Raji (cell line): ENCODE data around the gene SCAPER.

Experiments
- POLR2A ChIP-seq: IDR thresholded peaks from 2 replicates; pipeline ENCODE4 v1.6.1; 2011; ENCODE audit warnings: low read depth, low read length, control low read depth; ENCODE audit not compliant: insufficient read depth

Gene SCAPER

DNA sequence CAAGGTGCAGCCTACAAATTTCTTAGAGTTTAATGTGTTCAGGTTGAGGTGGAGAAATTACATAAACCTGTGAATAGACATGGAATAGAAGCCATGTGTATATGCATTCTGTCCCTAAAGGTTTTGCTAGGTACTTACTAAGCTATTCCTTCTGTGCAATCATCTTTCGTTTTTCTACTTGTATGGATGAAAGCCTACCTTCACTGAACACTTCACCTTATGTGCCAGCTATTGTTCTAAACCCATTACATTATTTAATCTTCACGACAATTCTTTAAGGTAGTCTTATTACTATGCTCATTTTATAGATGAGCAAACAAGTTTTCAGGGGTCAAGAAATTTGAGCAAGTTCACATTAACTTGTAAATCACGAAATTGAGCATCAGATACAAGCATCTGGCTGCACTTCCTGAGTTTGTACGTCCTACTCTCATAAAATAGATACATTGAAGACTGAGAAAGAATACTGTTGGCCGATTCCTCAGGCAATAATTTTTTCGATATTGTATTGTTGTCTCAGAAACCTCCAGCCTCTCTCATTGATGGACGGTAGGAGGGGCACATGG lies 25.8 kb upstream of the SCAPER start:
- TF ChIP-seq POLR2A = no peak

DNA sequence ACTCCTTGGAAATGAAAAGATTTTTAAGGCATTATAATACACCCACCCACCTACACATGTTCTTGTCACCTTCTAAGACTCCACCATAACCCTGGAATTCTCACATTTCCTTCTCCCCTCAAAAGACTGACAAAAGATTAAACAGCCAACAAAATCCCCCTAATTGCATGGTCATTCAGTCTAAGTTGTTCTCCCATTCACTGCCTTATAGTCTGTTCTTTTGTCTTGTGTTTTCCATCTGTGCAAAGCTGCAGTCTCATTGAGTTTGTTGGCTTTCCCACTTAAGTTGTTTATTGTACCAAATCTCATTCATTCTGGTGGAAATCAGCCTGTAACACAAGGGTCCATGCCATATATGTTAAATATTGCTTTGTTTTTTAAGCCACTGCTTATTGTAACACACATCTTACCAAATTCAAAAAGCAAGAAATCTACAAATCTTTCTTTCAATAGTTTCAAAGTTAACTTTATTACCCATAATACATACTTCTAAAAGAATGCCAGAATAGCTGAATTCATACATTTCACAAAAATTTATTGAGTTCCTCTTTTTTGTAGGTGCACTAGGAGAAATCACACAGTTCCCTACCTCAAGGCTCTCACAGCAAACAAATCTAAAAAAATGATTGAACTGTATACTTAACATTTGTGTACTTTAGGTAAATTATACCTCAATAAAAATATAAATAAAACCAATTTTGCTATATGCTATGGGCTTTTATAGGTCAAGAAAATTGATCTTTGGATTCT lies 24.0 kb upstream of the SCAPER start:
- no peak for TF ChIP-seq POLR2A

DNA sequence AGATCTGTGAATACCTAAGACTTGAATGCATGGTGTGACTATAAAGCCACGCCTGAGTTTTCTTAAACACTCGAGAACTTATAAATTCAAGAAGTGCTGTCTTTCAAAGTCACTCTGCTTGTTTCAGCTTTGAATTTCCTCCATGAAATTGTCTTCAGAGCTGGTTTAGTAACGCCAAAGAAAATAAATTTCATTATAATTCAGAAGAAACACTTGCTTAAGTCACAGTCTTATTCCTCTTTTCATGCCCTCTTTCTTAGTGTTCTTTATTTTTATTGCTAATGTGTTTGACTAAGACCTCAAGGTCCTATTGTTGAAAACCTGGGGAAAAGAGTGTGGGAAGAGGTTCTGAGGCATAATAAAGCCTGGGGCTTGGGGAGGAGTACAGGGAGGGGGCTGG lies 23.1 kb upstream of the SCAPER start:
- TF ChIP-seq POLR2A = no peak

DNA sequence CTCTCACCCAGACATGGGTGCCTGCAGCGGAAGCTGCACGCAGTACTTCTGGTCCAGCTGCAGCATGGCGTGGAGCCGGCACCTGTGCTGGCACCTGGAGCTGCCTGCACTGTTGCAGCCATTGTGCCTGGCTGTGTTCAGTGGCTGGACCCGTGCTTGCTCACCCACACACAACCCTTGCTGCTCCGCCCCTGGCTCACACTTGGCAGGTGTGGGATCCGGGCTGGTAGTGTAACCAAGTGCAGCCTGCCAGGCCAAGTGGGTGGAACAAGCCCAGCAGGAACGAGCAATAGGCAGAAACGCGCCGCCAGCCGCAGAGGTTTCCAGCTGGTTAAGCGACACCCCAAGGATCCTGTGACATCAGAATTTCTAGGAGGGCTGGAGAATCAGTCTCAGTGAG lies 11.2 kb upstream of the SCAPER start:
- no peak for TF ChIP-seq POLR2A

DNA sequence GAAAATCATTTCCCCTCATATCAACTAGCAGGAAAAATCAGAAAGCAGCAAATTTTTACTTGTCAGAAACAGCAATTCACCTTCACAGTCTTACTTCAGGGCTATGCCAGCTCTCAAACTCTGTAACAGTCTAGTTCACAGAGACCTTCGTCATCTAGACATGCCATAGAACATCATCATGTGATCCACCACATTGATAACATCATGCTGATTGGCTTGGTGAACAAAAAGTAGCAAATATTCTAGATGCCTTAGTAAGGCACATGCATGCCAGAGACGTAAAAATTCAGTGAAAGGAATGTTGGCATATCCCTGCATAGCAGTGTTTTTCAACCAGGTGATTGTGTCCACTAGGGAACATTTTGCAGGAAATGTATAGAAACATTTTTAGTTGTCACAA lies 8.6 kb upstream of the SCAPER start:
- no peak for TF ChIP-seq POLR2A

DNA sequence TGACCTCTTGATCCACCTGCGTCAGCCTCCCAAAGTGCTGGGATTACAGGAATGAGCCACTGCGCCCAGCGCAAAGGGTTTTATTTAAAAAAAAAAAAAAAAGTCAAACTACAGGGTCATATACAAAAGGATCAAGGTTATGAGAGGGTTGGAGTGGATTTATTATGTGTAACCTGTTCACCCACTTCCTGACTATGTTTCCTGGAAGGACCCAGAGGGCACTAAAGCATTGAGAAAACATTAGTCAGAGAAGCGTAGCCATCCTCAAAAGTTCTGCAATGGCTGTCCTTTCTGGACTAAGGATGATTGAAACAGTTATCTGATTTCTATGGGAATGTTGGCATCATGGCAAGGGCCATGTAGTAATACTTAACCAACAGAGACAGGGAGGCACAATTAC lies 7.3 kb upstream of the SCAPER start:
- TF ChIP-seq POLR2A = no peak

DNA sequence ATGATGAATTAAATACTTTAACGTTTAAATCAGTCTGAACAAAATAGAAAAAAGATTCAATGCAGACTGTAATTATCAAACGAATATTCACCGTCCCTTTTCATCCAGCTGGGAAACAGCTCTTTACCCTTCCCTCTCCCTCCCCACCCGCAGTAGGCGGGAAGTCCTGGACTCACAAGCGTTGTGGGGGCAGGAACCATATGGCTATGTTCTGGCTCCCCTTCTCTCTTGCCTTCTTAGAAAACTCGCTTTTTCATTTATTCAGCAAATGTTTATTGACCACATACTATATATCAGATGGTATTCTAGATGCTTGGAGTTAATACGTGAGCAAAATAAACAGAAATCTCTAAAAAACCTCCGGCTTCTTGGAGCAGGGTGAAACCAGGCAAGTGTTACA lies 715 bp upstream of the SCAPER start:
- TF ChIP-seq POLR2A = no peak

DNA sequence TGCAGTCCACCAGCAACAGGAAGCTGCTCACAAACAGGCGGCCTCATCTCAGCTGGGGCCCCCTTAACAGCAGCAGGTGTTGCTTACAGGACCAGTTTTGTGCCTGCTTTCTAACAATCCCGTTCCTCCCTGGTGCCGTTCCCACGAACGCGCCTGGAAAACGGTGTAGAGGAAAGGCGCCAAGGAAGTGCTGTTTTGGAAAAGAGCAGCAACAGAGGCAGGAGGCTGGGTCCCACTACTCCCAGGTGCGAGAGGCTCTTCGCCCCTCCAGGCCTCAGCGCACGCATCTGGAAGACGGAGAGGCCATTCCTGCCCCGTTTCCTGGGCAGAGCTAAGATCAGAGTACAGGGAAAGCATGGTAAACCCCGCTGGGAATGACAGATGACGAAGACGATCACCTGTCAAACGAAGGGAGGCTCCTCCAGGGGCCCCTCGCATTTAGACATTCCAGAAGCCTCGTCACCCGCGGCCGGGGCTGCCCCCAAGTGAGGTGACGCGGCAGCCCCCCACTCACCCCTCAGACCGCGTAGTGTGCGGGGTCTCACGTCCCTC lies 603 bp downstream of the SCAPER start:
- no peak for TF ChIP-seq POLR2A

DNA sequence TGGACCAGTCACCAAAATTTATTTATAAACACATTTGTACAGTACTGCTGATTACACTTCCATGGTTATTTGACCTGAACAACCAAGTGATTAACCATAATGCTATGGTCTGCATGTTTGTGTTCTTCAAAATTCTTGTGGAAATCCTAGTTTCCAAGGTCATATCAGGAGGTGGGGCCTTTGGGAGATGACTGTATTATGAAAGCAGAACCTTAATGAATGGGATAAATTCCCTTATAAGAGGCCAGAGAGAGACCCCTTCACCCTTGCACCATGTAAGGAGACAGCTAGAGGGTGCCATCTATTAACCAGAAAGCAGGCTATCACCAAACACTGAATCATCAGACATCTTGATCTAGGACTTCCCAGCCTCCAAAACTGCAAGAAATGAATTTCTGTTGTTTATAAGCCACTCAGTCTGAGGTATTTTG lies 1.9 kb downstream of the SCAPER start:
- no peak for TF ChIP-seq POLR2A

DNA sequence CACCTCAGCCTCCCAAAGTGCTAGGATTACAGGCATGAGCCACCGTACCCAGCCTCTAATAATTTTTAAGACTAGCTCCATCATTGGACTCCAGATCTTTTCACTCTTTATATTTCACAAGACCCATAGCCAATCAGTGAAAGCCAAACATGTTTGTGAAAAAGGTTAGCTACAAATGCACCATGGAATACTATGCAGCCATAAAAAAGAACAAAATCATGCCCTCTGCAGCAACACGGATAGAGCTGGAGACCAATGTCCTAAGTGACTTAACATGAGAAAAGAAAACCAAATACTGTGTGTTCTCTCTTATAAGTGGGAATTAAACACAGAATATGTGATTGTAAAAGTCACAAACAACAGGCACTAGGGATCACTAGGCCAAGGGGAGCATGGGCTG lies 3.2 kb downstream of the SCAPER start:
- no peak for TF ChIP-seq POLR2A

DNA sequence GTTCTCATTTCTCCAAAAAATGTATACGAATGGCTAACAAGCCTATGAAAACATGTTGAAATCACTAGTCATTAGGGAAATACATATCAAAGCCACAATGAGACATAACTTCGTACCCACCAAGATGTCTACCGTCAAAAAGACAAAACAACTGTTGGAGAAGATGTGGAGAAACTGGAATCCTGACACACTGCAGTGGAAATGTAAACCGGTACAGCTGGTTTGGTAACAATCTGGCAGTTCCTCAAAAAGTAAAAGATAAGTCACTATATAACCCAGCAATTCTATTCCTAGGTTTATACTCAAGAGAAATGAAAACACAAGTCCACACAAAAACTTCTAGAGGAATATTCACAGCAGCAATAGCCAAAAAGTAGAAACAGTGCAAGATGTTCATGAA lies 7.0 kb downstream of the SCAPER start:
- TF ChIP-seq POLR2A = no peak

DNA sequence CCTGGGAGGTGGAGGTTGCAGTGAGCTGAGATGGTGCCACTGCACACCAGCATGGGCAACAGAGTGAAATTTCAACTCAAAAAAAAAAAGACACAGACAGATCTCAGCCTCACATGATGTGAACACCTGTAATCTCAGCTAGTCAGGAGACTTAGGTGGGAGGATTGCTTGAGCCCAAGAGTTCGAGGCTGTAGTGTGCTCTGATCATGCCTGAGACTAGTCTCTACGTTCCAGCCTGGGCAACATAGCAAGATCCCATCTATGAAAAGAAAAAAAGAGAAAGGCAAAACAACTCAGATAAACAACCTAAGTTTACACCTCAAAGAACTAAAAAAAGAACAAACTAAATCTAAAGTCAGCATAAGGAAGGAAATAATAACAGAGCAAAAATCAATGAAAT lies 11.0 kb downstream of the SCAPER start:
- TF ChIP-seq POLR2A = no peak

DNA sequence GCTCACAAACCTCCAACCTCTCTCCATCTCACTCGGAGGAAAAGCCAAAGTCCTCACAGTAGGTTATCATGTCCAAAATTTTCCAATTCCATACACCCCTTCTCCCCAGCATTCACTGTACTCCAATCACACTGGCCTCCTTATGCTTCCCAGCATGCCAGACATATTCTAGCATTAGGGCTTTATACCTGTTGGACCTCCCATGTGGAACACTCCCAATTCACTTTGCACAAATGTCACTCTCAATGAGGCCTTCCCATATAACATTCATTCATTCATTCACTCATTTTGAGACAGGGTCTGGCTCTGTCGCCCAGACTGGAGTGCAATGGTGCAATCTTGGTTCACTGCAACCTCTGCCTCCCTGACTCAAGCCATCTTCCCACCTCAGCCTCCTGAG lies 19.9 kb downstream of the SCAPER start:
- no peak for TF ChIP-seq POLR2A

DNA sequence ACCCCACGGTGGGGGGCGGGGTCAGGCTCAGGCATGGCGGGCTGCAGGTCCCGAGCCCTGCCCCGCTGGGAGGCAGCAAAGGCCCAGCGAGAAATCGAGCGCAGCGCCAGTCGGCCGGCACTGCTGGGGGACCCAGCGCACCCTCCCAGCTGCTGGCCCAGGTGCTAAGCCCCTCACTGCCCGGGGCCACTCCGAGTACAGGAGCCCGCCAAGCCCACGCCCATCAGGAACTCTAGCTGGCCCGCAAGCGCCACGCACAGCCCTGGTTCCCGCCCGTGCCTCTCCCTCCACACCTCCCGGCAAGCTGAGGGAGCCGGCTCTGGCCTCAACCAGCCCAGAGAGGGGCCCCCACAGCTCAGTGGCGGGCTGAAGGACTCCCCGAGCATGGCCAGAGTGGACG lies 29.2 kb downstream of the SCAPER start:
- no peak for TF ChIP-seq POLR2A

DNA sequence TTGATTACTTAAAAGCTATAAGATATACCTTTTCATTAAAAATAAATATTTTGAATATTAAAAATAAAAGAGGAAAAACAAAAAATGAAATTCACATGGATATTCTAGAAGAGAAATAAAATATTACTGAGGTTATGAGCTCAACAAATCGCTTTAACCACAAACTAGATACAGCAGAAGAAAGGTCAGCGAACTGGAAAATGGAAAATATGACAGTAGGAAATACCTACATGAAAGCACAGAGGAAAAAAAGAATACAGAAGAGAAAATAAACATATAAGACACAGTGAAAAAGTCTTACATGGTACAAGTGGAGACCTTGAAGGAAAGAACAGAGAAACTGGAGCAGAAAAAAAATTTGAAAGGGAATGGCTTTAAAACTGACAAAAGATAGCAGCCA lies 33.2 kb downstream of the SCAPER start:
- no peak for TF ChIP-seq POLR2A

DNA sequence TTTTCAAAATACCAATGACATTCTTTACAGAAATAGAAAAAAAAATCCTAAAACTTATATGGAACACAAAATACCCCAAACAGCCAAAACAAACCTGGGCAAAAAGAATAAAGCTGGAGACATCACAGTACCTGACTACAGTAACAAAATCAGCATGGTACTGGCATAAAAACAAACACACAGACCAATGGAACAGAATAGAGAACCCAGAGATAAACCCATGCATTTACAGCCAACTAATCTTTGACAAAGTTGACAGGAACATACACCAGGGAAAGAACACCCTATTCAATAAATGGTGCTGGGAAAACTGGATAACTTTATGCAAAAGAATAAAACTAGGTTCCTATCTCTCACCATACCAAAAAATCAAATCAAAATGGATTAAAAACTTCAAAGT lies 36.4 kb downstream of the SCAPER start:
- no peak for TF ChIP-seq POLR2A
